MM.1S (cell line): ENCODE data around the gene PPP1R13B.

Source experiments
- DNase-seq: peaks from one replicate; pipeline ENCODE4 v3.0.0-alpha.2; 2015
- H2AFZ ChIP-seq: fragments of 300-600 bp; sonication (generic); 2 replicates; pipeline ENCODE4 v1.6.0; 2016; ENCODE audit warnings: antibody characterized with exemption, low read length
- H3F3A ChIP-seq: fragments of 300-600 bp; sonication (generic); 2 replicates; pipeline ENCODE4 v1.6.1; 2016; ENCODE audit warnings: mild to moderate bottlenecking, antibody characterized with exemption, low read length, moderate library complexity, mixed read lengths; ENCODE audit not compliant: insufficient read depth
- H3K27ac ChIP-seq: fragments of 300-600 bp; sonication (generic); 2 replicates; pipeline ENCODE4 v1.5.1; 2016; ENCODE audit warnings: mild to moderate bottlenecking, low read length
- H3K27me3 ChIP-seq: fragments of 300-600 bp; sonication (generic); replicated peaks from 2 replicates; pipeline ENCODE4 v1.6.0; 2016; ENCODE audit warnings: low read length; ENCODE audit not compliant: insufficient read depth
- H3K36me3 ChIP-seq: fragments of 300-600 bp; sonication (generic); replicated peaks from 2 replicates; pipeline ENCODE4 v1.6.1; 2016; ENCODE audit warnings: mild to moderate bottlenecking, low read length, mixed read lengths; ENCODE audit not compliant: insufficient read depth
- H3K4me1 ChIP-seq: fragments of 300-600 bp; sonication (generic); 2 replicates; pipeline ENCODE4 v1.6.1; 2016; ENCODE audit warnings: low read length, mixed read lengths
- H3K4me2 ChIP-seq: fragments of 300-600 bp; sonication (generic); 2 replicates; pipeline ENCODE4 v1.6.0; 2016; ENCODE audit warnings: low read depth, low read length
- H3K4me3 ChIP-seq: fragments of 300-600 bp; sonication (generic); 2 replicates; pipeline ENCODE4 v1.5.1; 2016; ENCODE audit warnings: low read length, mixed read lengths
- H3K79me2 ChIP-seq: fragments of 300-600 bp; sonication (generic); 2 replicates; pipeline ENCODE4 v1.6.1; 2016; ENCODE audit warnings: mixed run types, low read length, mixed read lengths
- H3K9ac ChIP-seq: fragments of 300-600 bp; sonication (generic); 2 replicates; pipeline ENCODE4 v1.6.1; 2016; ENCODE audit warnings: low read length, mixed read lengths
- H3K9me2 ChIP-seq: fragments of 300-600 bp; sonication (generic); replicated peaks from 2 replicates; pipeline ENCODE4 v1.6.1; 2016; ENCODE audit warnings: mild to moderate bottlenecking, low read length, mixed read lengths; ENCODE audit not compliant: insufficient read depth
- H3K9me3 ChIP-seq: fragments of 300-600 bp; sonication (generic); replicated peaks from 2 replicates; pipeline ENCODE4 v1.6.1; 2016; ENCODE audit warnings: mild to moderate bottlenecking, low read length, mixed read lengths; ENCODE audit not compliant: insufficient read depth
- H4K20me1 ChIP-seq: fragments of 300-600 bp; sonication (generic); 2 replicates; pipeline ENCODE4 v1.6.1; 2016; ENCODE audit warnings: mild to moderate bottlenecking, low read length, moderate library complexity, mixed read lengths; ENCODE audit not compliant: insufficient read depth
- CTCF ChIP-seq: fragments of 300-600 bp; sonication (generic); IDR thresholded peaks from 2 replicates; pipeline ENCODE4 v1.5.1; 2016; ENCODE audit warnings: antibody characterized with exemption, low read length, mixed read lengths
- EZH2 ChIP-seq: fragments of 300-600 bp; sonication (generic); optimal IDR thresholded peaks from 2 replicates; pipeline ENCODE3; 2017; ENCODE audit warnings: low read depth, mild to moderate bottlenecking, antibody characterized with exemption, low read length, mixed read lengths
- EZH2phosphoT487 ChIP-seq: fragments of 300-600 bp; sonication (generic); IDR thresholded peaks from 2 replicates; pipeline ENCODE4 v1.6.1; 2018; ENCODE audit warnings: antibody characterized with exemption, low read length

PPP1R13B gene

DNA sequence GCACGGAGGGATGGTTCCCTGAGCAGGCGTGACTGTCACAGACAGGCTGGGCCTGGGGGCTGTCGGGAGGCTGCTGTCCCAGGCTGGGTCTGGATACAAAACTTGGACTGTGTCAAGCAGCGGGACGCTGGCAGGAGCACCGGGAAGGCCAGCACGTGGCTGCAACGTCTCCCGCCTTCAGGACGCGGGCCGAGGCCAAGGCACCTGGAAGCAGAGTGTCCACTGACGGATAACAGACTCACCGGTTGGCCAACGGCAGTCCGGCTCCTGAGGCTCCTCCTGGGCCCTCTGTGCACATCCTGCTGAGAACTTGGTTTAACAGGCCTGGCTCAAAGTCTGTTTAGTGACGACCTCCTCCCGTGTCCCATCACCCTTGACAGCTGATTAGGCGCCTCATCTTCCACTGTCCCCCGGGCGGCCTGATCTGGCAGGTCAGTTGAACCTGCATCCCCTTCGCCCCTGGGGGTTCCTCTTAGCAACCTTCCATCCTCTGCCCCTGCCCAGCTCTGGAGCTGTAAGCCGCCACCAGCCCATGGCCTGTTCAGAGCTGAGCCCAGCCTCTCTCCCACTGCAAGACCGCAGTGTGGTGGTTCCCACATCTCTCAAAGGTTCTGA is 134.6 kb downstream of the PPP1R13B start:
- no peak overlapping the region for H3K27ac ChIP-seq
- H3K27me3 ChIP-seq: no peaks in the 10 kb centered on the region
- H3K9ac ChIP-seq: no peak overlapping the region
- no peaks in the 10 kb centered on the region for H3K36me3 ChIP-seq
- TF ChIP-seq EZH2 (no peak), CTCF (no peak), EZH2phosphoT487 (no peak)
- H3K79me2 ChIP-seq: peaks cover 24% of the 10 kb centered on the region
- DNase-seq: no peak
- H3K4me2 ChIP-seq: no peak overlapping the region
- no peaks in the 10 kb centered on the region for H3F3A ChIP-seq
- H3K9me3 ChIP-seq: no peaks in the 10 kb centered on the region
- H4K20me1 ChIP-seq: no peaks in the 10 kb centered on the region
- H3K4me1 ChIP-seq: no peaks in the 10 kb centered on the region
- H2AFZ ChIP-seq: no peak overlapping the region
- H3K4me3 ChIP-seq: no peak overlapping the region
- no peaks in the 10 kb centered on the region for H3K9me2 ChIP-seq

- peaks cover 16% of the 10 kb centered on the region for H3K79me2 ChIP-seq
Observed at GRCh38 chr14:103711516-103712431, 135.6 kb downstream of the PPP1R13B start.

DNA sequence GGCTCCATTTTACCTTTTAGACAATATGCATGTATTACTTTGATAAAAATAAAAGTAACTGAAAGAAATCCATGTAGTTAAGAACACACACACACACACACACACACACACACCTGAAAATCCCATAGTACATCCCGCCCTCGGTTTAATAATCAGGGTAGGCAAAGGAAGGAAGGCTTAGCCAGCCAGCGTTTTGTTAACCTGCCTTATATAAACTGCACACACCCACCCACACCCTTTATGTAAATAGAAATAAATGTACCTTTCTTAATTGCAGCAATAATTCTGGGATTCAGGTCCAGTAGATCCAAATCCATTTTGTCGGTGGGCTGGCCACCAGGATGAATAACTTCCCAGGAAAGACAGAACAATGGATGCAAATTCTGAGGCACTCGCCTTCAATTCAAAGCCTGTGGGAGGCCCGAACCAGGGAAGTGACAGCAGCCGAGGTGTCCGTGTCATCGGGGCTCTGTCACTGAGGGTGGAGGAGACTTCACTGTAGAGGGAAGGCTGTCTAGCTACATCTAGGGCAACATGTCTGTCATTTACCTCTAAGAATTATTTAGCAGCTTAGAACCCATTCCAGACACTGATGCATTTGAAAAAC is 136.5 kb downstream of the PPP1R13B start:
- no peak overlapping the region for H3K4me2 ChIP-seq

More at GRCh38 chr14:103711516-103712431, 135.6 kb downstream of the PPP1R13B start:
- no peak for DNase-seq
- Histone ChIP-seq H3K27ac (no peak overlapping the region), H4K20me1 (no peaks in the 10 kb centered on the region), H3K9me3 (no peaks in the 10 kb centered on the region), H3K4me3 (no peak overlapping the region), H2AFZ (no peak overlapping the region), H3K9me2 (no peaks in the 10 kb centered on the region), H3K9ac (no peak overlapping the region), H3F3A (no peaks in the 10 kb centered on the region), H3K27me3 (no peaks in the 10 kb centered on the region), H3K4me1 (no peaks in the 10 kb centered on the region), H3K36me3 (no peaks in the 10 kb centered on the region), H3K4me2 (no peak overlapping the region)
- TF ChIP-seq EZH2 (no peak), EZH2phosphoT487 (no peak), CTCF (no peak)

More for the DNA sequence above, 136.5 kb downstream of the PPP1R13B start:
- Histone ChIP-seq H3K9ac (no peak overlapping the region), H3K4me1 (no peaks in the 10 kb centered on the region), H3K4me3 (no peak overlapping the region), H3K27me3 (no peaks in the 10 kb centered on the region), H3K36me3 (no peaks in the 10 kb centered on the region), H3K9me3 (no peaks in the 10 kb centered on the region), H3F3A (no peaks in the 10 kb centered on the region), H2AFZ (no peak overlapping the region), H4K20me1 (no peaks in the 10 kb centered on the region), H3K9me2 (no peaks in the 10 kb centered on the region), H3K79me2 (peaks cover 10% of the 10 kb centered on the region), H3K27ac (no peak overlapping the region)
- DNase-seq: no peak
- TF ChIP-seq EZH2 (no peak), EZH2phosphoT487 (no peak)
